Suppressor macrophage (primary cell): ENCODE data around the gene CEP170.
A peak's percentile ranks its signal among the peaks of the same experiment; 100 is the strongest.
"Not testable (repeated sequence)": the region's sequence is repeated elsewhere in the genome, so short reads cannot be mapped to it uniquely, and the experiment has no call there.

Experiments
- DNase-seq, 4 experiments: peaks; one replicate each; pipeline ENCODE4 v3.0.0-alpha.2; 2020 to 2022

CEP170 gene

DNA sequence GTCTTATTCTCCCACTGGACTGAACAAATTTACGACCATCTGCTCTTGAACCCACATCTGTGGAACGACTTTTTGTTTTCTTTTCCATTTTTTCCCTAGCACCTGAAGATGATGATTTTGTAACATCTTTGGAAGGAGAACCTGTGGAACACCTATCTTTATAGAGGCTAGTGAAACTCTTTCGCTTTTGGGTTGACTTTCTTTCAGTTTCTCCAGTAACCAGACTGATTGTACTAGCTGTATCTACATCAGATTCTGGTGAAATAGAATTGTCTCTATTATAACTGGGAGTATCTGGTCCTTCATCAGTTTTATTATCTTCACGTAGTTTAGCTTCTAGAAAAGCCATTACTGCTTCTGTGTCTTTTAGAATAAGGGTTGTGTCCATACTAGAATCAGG lies 90.2 kb downstream of the CEP170 start:
- not testable (repeated sequence) for DNase-seq

DNA sequence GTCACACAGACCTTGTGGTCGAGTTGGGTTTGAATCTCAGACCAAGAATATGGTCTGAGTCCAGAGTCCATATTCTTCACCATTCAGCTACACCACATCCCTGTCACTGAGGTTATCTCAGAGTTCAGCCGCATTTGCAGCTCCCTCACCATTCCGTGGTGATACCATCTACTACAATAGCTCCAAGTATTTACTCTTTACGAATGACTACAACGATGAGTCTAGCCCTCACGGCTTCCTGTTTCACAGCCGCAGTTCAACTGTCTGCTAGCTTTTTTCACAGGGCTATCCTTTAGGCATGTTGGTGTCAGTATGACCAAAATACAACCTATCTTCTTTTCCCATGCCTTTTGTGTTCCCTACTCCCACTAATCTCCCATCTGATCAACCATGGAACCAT lies 104.2 kb downstream of the CEP170 start:
- not testable (repeated sequence) for DNase-seq

DNA sequence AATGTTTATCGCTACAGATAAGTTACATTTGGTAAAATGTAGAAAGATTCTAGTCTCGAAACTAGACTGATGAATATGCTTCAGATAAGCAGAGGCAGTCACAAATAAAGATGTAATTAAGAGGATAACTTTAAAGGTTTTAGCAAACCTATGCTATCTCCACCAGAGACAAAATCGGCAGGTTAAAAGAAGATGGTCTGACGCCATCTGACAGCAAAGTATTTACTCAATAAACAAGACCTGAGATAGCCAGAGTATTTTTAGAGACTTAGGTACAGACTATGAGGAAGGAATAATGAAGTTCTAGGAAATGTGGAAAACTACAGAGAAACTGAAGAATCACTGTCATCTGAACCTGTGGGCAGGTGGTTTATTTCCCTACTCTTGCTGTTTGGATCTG lies 106.0 kb downstream of the CEP170 start:
- DNase-seq = not testable (repeated sequence)

DNA sequence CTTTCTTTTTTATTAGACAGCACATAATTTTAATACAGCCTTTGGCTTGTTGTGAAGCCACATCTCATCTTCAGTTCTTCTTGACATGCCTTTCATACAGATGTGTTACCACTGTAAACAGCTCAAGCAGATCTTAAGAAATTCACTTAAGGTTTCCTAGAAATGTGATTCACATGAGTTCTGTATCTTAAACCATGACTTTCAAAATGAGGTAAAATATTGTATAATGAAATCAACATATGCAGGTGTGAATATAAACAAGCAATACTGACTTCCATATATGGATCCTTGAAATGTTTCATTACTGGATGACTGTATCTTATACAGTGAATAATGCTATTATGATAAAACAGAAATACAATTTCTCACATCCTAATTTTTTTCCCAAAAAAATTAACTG lies 107.7 kb downstream of the CEP170 start:
- DNase-seq = not testable (repeated sequence)

DNA sequence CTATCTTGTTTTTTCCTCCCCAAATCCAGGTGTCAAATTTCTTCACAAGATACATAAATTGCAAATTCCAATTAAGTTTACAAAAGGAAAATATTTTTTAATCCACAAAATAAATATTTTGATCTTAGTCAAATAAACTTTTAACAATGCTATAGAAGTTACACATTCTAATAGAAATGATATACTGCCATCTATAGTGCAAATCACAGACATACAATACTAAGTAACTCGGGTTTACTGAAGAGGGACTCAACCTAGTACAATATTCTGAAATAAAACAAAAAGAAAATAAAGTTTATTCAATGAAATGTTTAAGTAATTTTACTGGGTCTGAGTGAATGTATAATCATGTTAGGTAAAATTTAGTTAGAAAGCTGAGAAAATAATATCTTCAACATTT lies 114.6 kb downstream of the CEP170 start:
- DNase-seq = peak in 1 of 4 experiments; percentile 16

DNA sequence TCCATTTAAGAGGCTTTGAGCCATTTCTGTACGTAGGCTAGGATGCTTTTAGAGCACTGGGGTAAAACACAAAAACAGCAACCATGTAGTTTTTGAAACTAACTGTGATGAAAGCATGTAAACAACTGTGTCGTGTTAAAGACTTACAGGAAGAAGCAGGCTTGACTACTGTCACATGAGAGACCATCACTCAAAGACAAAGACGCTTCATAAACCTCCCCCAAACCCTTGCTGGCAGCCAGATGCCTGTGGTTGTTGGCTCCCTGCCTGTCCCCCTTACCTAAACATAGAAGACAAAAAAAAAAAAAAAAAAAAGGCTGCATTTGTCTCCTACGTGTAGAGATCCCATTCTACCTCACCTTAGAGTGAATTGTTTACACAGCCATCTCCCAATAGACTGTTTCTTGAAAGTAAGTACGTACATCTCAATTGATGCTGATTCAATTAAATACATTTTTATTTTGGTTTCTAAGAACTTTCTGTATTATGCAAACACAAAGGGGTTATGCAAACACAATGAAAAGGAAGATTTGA lies 132.1 kb downstream of the CEP170 start:
- DNase-seq = not testable (repeated sequence)

DNA sequence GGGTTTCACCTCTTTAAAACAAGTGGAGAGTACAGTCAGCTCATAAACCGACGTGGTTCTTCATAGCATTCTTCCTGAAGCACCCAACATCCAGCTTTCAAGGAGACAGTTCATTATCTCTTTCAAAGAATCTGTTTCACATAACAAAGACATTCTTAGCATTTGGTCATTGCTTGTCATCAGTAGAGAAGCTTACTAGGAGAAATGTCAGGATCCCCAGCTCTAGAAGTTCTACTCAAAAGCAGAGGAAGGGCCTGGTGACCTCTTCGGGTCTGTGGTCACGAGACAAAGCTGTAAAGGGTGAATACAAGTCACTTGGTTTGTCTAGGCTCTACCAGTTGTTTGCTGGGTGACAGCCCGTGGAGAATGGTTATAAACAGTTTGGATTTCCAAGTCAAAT lies 133.1 kb downstream of the CEP170 start:
- not testable (repeated sequence) for DNase-seq

DNA sequence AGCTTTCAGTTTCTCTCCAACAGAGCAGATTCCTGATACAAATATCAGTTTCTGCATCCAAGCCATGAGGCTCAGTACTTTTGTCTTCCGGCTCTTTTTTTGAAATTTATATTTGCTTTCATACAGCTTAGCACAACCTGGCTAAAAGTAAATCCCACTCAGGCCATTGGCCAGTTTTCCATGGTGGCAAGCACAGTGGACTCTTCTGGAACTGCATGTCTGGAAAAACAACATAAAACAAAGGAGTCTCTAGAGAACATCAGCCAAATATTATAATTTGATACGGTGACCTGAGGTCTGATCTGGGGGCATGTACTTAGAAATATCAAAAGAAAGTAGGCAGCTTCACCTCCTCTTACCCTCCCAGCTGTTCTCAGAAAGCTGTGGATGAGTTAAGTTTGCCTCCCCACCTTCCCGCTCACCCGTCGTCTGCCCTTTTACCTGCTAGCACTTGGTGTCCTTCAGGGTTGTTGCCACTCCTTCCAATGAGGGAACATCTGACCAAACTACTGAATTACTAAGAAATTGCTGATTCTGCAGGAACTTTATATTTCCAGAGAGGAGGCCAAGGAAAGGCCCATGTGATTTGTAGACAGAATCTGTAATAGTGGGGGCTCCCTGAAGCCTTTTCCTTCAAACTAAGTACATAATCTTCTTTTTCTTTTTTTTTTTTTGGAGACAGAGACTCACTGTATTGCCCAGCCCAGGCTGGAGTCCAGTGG lies 136.3 kb downstream of the CEP170 start:
- not testable (repeated sequence) for DNase-seq

DNA sequence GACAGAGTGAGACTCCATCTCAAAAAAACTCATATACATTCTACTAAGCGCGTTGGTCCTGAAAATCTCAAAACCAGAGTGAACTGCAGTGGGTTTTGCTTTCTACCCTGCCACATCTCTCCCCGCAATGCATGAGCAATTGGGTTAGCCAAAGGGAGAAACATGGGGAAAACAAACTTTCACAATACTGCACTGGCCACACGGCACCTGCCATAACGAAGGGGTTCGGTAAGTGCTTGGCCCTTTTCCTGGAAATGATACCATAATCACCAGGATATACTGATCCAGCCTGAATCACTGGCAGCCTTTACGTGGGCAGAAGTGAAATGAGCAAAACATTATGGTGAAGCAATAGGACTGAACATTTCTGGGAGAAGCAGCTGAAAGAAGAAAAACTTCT lies 138.9 kb downstream of the CEP170 start:
- peak in 2 of 4 experiments; percentile 17 to 34 for DNase-seq

DNA sequence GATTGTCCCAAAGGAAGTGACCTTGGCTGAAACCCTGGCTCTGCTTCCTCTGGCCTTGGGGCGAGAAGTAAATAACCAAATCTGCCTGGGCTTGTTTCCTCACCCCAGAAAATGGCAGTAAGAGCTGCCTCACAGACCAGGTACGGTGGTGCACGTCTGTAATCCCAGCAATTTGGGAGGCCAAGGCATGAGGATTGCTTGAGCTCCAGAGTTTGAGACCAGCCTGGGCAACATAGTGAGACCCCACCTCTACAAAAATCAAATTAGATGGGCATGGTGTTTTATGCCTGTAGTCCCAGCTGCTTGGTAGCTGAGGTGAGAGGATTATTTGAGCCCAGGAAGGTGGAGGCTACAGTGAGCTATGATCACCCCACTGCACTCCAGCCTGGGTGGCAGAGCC lies 140.3 kb downstream of the CEP170 start:
- DNase-seq = not testable (repeated sequence)

DNA sequence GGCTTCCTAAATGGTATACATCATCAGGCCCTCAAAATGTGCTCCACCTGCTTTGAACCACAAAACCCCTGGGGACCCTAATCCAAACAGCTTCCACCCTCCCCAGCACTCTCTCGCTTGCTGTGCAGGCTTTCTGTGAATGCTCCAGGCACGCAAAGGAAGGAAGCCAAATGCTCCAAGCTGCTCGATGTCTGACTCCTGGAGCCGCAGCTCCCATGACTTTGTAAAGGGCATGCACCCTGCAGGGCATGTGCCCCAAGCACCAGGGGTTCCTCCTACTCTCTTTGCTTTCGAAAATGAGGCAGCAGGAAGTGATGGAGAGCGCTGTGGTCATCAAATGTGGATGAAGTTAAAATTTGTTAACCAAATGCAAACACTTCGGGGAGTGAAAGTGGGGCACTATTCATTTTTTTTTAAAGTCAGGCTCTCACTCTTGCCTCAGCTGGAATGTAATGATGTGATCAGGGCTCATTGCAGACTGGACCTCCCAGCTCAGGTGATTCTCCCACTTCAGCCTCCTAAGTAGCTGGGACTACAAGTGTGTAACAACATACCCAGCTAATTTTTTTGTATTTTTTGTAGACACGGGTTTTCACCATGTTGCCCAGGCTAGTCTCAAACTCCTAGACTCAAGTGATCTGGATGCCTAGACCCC lies 140.9 kb downstream of the CEP170 start:
- peak; percentile 69 to 87 (median 78) for DNase-seq

DNA sequence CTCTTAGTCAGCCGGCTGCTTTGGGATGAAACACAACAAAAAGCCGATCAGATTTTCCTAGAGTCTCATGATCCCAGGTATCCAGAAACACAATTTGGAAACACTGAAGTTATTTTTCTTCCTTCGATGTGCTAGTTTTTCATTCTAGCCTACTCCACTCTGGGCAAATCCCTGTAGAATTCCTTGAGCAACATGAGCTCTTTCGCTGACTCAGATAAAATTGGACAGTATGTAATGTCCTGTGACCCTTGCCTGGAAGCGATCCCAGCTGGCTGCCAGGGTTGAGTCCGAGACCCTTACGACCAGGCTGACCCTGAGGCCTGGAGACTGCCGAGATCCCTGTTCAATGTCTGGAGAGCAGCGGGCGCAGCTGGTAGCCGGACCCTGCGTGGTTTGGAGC lies 147.9 kb downstream of the CEP170 start:
- DNase-seq = not testable (repeated sequence)

DNA sequence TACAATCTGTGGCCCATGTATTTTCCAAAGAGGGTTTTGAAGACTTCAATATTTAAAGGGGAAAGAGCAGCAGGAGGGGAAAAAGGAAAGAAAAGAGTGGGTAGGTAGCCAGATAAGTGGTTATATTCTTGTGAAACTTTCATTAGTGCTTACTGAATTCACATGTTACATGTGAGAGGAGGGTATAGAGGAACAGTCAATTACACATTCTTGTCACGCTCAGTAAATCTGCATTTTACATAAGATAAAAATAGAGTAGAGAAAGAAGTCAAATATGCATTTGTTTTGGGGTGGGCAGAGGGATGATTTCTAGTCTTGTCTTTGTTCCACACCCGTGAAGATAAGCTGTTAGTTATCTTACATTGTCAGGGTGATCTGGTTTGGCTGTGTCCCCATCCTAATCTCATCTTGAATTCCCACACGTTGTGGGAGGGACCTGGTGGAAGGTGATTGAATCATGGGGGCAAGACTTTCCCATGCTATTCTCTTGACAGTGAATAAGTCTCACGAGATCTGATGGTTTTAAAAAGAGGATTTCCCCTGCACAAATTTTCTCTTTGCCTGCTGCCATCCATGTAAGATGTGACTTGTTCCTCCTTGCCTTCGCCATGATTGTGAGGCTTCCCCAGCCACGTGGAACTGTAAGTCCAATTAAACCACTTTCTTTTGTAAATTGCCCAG lies 149.3 kb downstream of the CEP170 start:
- DNase-seq = peak in 3 of 4 experiments; percentile 34 to 67 (median 36)

DNA sequence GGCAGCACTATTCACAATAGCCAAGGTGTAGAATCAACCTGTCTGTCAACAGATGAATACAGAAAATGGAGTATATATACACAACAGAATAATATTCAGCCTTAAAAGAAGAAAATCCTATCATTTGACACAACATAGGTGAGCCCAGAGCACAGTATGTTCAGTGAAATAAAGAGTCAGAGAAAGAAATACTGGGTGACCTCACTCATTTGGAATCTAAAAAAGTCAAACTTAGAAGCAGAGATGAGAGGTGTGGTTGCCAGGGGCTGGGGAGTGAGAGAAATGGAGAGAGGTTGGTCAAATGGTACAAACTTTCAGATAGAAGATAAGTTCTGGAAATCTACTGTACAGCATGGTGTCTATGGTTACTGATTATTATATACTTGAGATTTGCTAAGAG lies 150.0 kb downstream of the CEP170 start:
- not testable (repeated sequence) for DNase-seq

DNA sequence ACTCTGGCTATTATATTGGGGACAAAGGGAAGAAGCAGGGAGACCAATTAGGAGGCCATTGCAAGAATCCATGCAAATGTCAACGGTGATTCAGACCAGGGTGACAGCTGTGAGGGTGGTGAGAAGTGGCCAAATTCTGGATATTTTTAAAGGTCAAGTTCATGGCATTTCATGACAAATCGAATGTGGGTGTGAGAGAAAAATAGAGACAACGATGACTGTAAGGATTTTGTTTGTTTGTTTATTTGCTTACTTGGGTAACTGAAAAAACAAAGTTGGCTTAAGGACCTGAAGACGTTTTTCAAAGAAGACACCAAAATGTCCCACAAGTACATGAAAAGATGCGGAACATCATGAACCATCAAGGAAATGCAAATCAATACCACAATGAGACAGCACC lies 150.6 kb downstream of the CEP170 start:
- peak in 2 of 4 experiments; percentile 58 to 77 for DNase-seq

DNA sequence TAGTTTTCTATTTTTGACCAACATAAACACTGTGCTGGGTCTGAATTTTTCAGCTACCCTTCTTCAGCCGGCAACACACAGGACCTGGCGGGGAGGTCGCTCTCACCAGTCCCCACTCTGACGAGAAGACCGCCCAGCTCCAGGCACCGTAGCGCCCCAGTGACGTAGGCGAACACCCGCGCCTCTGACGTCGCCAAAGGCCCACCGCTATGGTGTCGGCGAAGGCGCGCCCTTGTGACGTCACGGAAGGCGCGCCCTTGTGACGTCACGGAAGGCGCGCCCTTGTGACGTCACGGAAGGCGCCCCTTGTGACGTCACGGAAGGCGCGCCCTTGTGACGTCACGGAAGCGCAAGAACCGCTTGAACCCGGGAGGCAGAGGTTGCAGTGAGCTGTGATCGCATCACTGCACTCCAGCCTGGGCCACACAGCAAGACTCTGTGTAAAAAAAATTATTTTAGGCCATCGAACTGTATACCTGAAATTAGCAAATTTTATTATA lies 153.5 kb downstream of the CEP170 start:
- DNase-seq = peak; percentile 62 to 83 (median 80)

DNA sequence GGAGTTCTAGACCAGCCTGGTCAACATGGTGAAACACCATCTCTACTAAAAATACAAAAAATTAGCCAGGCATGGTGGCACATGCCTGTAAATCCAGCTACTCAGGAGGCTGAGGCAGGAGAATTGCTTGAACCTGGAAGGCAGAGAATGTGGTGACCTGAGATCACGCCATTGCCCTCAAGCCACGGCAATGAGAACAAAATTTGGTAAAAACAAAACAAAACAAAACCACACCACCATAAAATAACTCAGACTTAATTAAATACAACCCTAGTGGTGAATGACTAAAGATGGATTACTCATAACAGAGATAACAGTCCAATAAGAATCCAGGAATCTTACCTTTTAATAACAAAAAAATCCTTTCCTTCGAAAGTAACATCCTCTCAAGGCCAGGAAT lies 167.7 kb downstream of the CEP170 start:
- not testable (repeated sequence) for DNase-seq
